NCI-H128 (cell line): Measurements from ENCODE around the gene NCMAP.
"Not testable (repeated sequence)": the region's sequence is repeated elsewhere in the genome, so short reads cannot be mapped to it uniquely, and the experiment has no call there.

Experiments used
- DNase-seq: peaks from one replicate; lab custom pipeline; 2025; ENCODE audit not compliant: unreplicated experiment; lab: John Stamatoyannopoulos, UW

Gene NCMAP

DNA sequence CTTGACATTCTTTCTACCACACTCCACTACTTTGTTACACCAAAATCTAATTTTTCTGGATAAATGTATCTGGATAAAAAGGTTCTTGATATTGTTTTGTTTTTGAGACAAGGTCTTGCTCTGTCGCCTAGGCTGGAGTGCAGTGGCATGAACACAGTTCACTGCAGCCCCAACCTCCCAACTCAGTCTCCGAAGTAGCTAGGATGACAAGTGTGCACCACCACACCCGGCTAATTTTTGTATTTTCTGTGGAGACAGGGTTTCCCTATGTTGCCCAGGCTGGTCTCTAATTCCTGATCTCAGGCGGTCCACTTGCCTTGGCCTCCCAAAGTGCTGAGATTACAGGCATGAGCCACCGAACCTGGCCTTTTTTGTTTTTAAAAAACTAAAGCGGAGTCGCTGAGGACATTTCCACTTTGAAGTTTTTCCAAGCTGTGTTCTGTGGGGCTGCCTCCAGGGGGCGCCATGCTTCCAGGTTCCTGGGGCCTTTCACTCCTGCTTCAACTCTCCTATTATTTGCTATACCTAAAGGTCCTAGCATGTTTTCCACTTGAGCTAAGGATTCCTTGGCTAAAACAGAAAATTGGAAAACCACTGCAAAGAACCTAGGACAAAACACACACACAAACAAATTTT is 14.1 kb upstream of the NCMAP start:
- DNase-seq, result no peak

DNA sequence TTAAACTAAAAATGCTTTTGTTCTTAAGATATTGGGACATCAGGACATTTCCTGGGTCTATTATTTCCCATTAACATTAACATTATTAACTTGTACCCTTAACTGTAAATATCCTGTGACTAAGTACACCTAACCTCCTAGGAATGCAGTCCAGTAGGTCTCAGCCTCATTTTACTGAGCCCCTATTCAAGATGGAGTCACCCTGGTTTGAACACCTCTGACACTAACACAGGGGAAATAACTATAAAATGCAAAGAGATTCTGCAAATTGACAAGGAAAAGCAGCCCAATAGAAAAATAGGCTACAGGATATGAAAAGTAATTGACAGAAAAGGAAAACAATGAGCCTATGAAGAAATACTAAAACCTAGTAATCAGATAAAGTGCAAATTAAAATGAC is 11.6 kb upstream of the NCMAP start:
- no peak for DNase-seq

DNA sequence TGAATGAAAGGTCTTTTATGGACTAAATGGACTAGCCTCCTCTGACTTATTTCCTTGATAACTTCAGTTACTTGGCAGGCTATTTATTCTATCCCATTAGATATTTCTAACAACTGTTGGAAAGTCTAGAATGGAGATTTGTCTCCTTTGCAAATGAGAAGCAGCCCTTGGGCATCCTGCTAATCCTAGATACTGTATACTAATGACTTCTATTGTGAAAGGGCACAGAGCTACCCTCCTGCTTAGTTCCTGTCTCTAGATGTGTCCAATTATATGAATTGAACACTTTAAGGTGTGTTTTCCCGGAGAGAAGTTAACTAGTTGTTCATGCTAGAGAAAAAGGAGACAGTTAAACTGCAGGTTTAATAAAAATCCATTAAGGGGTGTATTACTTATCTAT is 10.2 kb upstream of the NCMAP start:
- no peak for DNase-seq

DNA sequence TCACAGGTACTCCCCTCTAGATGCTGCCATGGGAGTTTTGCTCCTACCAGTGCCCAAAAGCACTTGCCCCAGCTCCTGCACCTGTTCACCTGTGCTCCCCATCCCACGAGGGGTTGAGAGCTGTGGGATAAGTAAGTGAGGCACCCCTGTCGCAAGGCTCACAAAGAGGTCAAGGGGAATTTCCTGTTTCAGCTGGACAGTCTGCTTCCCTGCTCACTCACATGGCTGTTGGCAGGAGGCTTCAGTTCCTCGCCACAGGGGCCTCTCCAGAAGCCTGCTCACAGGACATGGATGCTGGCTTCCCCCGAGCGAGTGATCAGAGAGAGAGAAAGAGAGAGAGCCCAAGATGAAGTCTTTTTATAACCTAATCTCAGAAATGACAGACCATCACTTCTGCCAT is 8.7 kb upstream of the NCMAP start:
- no peak for DNase-seq

DNA sequence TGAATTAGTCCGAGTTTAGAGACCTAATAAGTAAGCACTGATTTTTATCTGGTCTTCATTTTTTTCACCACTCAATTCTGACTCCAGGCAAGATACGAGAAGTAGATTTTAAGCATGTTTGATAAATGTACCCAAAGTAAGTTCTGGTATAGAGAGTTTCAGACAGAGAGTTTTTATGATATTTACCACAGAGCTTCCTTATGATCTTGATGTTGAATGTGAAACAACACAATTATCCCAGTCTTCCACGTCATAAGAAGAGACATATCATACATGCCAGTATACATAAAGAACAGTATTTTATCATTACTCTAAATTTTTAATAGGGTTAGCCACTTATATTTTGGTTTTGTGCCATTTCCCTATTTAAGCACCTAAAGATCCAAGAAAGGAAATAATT is 7.8 kb upstream of the NCMAP start:
- no peak for DNase-seq

DNA sequence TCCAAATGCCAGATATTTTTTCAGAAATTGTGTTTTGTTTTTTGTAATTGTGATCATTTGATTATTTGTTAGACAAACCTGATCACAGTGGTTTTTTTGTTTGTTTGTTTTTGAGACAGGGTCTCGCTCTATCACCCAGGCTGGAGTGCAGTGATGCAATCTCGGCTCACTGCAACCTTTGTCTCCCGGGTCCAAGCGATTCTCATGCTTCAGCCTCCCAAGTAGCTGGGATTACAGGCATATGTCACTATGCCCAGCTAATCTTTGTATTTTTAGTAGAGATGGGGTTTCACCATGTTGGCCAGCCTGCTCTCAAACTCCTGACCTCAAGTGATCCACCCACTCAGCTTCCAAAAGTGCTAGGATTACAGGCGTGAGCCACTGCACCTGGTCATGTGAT is 6.7 kb upstream of the NCMAP start:
- not testable (repeated sequence) for DNase-seq

DNA sequence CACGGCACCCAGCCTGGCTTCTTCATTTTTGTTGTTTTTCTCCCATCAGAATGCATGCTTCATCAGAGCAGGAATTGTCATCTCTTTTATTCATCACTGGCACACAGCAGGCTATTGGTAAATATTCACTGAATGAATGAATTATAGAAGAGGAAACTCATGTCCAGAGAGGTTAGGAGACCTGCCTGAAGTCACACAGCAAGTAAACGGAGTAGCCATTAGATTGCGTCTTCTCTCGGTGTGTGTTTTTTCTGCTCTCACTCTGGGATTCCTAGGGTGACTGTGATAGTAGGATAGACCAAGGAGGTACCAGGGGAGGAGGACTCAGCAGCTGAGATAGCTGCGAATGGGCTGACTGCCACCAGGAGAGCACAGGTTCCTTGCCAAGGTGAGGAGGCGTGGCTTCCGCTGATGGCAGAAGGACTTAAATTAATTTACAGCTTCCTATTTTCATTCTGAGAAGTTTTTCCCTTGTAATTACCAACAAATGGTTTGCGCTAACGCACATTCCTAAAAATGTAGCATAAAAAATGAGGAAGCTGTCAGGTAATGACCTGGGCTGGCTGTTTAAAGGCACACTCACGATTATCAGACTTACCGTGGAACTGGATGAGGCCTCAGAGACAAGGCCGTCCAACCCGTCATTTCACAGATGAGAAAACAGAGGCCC is 4.5 kb upstream of the NCMAP start:
- no peak for DNase-seq

DNA sequence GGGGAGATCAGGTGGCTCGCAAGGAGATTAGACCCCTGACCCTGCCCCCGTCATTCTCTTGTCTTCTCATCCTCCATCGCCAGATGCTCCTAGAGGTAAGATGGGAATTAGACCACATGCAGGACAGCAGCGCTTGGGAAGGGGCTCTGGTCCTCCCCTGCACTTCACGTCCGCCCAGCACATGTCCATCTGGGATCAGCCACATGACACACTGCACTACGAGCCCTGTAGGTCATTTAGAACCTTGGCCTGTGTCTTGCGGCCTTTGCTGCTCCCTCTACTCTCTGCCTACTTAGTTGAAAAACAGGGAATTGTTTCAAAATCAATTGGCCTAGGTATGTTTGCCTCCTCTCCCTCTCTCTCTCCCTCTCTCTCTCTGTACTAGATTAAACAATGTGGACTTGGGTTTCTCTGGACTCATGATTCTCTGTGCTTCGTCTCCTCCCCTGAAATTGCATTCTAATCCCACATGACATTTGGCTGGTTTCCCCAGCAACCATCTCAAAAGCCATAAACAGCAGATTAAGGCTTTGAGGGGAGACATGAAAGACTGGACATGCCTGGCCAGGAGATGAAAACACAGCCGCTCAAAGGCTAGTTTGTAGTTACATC is 3.8 kb upstream of the NCMAP start:
- DNase-seq, result no peak

DNA sequence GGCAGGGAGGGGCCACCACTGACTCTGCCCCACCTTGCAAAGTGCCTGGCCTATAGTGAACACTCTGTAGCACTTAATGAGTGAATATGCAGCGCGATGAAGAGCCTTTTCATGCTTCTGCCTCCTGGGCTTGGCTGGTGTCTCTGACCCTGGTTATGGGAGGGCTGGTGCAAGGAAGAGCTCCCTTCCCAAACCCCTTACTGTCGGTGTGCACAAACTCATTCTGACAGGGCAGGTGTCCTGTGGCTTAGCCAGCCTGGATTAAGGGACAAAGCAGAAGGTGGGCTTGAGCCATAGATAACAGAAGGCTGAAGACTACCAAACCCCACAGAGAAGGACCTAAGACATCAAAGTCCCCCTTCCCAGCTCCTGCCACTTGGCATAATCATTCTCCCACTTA is 2.0 kb upstream of the NCMAP start:
- no peak for DNase-seq

DNA sequence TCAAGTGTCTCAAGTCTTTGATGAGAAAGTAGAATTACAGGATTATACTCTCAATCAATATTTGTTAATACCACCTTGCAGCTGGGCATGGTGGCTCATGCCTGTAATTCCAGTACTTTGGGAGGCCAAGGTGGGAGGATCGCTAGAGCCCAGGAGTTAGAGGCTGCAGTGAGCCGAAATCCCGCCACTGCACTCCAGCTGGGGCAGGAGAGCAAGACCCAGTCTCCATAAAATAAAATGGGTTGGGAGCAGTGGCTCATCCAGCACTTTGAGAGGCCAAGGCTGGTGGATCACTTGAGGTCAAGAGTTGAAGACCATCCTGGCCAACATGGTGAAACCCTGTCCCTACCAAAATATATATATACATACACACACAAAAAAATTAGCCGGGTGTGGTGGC is 1.2 kb upstream of the NCMAP start:
- no peak for DNase-seq

DNA sequence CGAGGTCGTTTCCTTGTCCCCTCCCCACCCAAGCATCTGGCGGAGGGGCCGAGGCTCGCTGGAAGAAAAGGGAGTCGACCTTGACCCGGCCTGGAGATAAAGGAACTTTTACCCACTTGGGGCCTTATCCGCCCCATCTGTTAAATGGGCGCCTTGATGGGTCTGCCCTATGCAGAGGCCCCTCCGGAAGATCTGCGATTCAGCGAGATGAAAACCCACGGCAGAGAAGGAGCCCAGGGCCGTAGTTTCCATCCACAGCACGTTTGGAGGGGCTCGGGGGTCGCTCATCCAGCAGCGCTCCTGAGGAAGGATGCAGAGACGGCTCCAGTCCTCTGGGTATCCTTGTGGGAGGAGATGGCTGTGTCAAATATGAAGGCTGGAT is 518 bp downstream of the NCMAP start:
- DNase-seq, result no peak

DNA sequence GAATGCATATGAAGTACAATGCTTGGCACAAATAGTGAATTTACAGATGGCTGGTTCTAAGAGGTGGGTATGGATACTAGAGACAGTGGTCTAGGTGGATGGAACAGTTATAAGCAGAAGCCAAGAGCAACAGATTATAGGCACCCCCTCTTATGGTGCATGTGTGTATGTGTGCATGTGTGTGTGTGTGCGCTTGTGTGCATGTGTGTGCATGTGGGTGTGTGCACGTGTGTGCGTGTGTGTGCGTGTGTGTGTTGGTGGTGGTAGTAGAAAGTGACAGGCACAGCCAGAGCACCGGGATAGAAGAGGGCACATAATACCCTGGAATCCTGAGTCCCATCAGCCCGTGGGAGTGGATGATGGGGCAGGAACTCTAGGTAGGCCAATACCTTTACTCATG is 1.3 kb downstream of the NCMAP start:
- no peak for DNase-seq

DNA sequence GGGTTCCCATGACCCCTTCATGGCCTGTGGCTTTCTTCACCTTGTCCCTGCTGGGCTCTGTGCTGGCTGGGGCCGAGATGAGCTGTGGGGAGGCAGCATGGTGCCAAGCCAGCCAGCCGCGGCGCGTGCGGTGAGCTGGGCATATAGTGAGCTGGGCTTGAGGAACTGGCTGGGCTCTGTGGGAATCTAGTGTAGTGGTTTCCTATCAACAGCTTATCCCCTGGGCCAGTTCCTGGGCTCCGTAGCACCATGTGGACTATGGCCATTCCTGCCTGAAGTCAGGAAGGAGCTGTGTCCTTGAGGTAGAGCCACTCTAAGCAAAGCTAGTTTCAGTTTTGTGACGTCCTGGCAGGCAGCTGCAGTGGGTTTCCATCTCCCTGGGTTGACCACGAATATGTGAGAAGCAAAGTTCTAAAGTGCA is 1.8 kb downstream of the NCMAP start:
- no peak for DNase-seq

DNA sequence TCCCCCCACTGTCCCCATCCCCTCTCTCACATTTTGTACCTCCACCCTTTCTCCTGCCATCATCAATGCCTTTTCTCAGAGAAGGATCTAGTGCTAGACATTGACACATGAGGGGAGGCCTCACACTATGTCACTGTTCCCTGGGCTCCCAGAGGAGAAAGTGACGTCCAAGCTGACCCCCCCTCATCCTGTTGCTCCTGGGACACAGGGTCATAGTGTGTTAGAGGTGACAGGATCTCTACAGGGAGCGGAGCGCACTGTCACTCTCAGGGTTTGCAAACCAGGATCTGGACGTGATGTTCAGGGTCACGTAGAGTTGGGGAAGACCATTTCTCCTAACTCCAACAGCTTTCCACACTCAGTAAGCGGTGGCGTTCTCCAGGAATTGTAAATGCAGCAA is 2.6 kb downstream of the NCMAP start:
- DNase-seq, result no peak

DNA sequence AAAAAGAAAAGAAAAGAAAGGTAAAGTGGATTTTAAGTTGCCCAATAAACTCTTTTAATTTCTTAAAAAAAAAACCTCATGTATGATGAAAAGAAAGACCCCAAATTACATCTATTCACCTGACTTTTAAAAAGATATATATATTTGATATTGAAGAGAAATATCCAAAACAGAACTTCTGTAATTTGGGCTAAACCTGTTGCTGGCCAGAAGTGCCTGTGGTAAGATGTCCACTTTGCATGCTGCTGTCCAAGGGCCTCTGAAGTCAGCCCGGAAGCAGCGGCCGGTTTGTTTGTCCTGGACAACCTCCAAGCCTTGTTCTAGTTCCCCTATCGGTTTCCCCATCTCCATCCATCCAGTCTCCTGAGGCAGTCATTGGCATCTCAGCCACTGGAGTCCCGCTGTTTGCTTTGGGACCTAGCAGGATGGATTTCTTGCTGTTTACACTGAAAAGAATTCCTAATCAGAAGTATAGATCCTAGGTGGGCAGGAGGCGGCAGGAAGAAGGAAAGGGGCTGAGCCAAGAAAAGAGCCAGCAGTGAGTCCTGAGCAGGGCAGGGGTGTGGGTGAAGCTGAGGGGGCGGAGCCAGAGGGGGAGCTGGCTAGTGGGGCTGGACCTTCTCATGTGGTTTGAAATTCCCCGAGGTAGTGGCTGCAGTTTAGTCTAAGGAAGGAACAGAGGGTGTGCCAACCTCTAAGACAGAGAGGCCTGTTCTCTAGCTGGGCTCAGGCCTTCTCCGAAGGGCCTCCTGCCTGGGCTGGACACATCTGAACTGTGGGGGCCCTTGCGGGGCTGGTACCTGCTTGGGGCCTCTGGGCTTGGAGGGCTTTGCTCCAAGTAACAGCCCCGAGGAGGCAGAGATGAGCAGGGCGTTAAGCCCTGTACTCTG is 3.3 kb downstream of the NCMAP start:
- DNase-seq, result no peak

DNA sequence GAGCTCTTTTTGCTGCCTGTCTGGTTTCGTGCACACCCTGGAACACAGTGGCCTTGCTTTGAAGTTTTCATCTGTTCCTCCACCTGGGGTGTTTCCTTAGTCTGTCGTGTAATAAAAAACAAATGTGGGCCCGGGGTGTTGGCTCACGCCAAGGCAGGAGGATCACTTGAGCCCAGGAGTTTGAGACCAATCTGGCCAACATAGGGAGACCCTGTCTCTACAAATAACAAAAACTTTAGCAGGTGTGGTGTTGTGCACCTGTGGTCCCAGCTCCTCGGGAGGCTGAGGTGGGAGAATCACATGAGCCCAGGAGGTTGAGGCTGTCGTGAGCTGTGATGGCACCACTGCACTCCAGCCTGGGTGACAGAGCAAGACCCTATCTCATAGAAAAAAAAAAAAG is 4.5 kb downstream of the NCMAP start:
- no peak for DNase-seq

DNA sequence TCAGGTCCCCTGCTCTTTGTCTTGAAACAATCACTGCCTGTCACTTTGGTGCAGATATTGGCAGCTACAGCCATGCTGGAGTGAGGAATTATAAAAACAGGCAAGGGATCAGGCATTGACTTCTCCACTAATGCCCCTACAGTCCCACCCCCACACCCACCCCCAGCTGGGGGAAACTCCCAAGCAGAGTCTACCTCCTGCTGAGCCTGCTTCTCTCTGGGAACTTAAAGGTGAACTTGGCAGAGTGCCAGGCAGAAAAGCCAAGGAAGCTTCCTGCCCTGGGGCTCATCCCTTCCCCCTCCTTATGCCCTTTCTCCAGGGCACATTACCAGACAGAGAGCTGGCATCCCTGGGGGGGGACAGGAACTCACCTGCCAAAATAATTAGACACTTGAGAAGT is 6.7 kb downstream of the NCMAP start:
- DNase-seq, result peak; percentile 48

DNA sequence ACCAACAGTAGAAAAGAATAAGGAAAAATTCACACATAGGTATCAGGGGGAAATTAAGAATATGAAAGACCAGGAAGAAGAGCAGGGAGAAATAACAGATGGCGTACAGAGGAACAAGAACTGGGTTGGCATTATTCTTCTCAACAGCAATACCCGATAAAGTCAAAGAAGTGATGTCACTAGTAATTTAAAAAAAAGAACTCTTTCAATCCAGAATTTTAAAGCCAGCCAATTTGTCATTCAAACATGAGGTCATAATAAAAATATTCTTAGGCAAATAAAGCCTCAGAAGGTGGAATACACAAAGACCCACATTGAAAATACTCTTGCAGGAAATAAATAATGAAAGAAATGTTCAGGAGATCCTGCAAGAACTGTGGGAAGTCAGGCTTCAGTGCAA is 8.8 kb downstream of the NCMAP start:
- no peak for DNase-seq

DNA sequence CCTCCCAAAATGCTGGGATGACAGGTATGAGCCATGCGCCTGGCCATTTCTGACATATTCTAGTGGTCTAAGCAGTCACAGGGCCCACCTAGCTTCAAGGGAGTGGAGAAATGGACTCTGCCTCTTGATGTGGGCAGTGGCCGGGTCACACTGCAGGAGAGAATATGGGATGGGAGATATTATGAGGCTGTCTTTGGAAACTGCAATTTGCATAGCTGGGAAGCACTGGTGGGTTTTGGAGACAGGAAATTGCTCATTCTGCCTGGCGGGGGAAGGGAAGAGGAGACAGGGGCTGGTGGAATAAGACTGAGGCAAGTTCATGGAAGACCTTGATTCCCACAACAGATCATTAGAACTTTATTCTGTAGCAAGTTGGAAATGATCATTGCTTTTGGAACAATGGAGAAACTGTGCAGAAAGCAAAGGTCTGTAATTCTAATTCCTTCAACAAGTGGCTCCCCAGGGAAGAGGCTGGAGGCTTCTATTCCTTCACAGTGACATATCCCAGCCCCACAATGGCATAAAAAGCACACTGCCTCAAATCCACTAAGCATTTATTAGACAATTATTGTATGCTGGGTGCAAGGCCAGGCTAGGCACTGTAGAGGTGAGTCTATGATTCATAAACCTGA is 10.5 kb downstream of the NCMAP start:
- no peak for DNase-seq

DNA sequence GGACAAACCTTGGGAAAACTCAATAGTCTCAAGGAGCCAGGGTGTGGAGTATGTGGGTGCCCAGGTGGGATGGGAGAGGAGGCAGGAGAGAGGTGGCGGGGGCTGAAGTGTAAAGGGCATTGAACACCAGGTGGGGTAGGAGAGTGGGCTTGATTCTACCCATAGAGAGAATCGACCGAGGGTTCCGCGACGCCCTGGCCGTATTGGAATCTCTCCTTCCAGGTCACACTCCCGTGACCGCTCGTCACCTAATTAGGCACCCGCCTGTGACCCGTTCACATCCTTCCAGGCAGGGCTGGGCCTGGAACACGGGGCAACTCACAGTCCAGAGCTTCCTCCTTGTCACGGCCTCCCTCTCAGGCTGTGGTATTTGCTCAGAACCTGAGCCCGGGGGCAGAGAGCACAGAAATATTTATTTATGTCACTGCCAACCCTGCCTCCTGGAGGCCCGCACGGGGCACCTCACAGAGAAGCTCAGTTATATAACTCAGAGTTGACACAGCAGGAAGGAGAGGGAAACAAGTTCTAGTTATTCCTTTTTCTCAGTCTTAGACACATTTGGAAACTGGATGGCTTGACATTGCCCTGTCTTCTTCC is 12.0 kb downstream of the NCMAP start:
- DNase-seq, result no peak

DNA sequence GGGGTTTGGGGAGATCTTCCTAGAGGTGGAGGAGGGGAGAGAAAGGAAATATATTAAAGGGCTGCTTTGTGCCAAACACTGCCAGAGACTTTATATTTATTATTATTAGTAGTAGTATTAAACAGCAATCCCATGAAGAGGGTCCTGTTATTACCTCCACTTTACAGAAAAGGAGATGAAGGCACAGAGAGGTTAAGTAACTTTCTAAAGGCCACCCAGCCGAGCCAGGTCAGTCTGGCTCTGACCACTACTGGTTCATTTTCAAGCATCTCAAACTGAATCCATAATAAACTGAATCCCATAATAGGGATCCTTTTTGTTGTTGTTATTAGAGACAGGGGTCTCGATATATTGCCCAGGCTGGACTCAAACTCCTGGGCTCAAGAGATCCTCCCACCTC is 12.6 kb downstream of the NCMAP start:
- DNase-seq, result no peak
